SK-N-SH (cell line): Measurements from ENCODE around the gene MC1R. TPM values are rescaled to one million over a fixed set of nuclear protein-coding genes. Genes with fewer than 3 reads are reported as not detected.

Experiments used
- CTCF ChIA-PET: fragments of 300-600, 350-600 bp; formaldehyde crosslinking; extraction: SDS; loops from one replicate; lab custom pipeline; 2021; lab: Yijun Ruan, JAX
- POLR2A ChIA-PET: fragments of 350-600 bp; sonication (Branson Sonifier 250); formaldehyde crosslinking; extraction: SDS; loops from one replicate; lab custom pipeline; 2020; ENCODE audit warnings: antibody characterized with exemption, inconsistent platforms; lab: Yijun Ruan, JAX
- DNase-seq: peaks from one replicate; pipeline ENCODE4 v3.0.0; 2012
- H2AFZ ChIP-seq: fragments of 200-600 bp; sonication (generic); 2 replicates; pipeline ENCODE4 v1.8.1; 2016; ENCODE audit warnings: antibody characterized with exemption, mild to moderate bottlenecking, low read depth
- H3F3A ChIP-seq: fragments of 200-600 bp; sonication (generic); replicated peaks from 2 replicates; pipeline ENCODE3; 2016; ENCODE audit warnings: antibody characterized with exemption, mild to moderate bottlenecking; ENCODE audit not compliant: insufficient read depth
- H3K27ac ChIP-seq, 2 experiments: fragments of 200-500 bp in 1 of 2; fragments of 200-600 bp in 1 of 2; sonication (Bioruptor generic) in 1 of 2; sonication (generic), shearing (Covaris generic) in 1 of 2; 2 replicates each; pipeline versions ENCODE4 v1.5.1 to v1.6.1; 2014 to 2016; ENCODE audit warnings: low read depth in 2 of 2, inconsistent platforms in 1 of 2, low read length in 1 of 2, mild to moderate bottlenecking in 1 of 2, mixed read lengths in 1 of 2
- H3K27me3 ChIP-seq: fragments of 200-600 bp; sonication (generic), shearing (Covaris generic); 2 replicates; pipeline ENCODE4 v1.6.1; 2016; ENCODE audit warnings: mixed run types; ENCODE audit not compliant: insufficient read depth
- H3K36me3 ChIP-seq, 2 experiments: fragments of 200-500 bp in 1 of 2; fragments of 200-600 bp in 1 of 2; sonication (Bioruptor generic) in 1 of 2; sonication (generic) in 1 of 2; replicated peaks in 1 of 2; 2 replicates each; pipeline versions ENCODE3 to v1.5.1; 2014 to 2016; ENCODE audit warnings: low read length in 1 of 2, mild to moderate bottlenecking in 1 of 2; ENCODE audit not compliant: insufficient read depth in 2 of 2, control insufficient read depth in 1 of 2
- H3K4me1 ChIP-seq, 2 experiments: fragments of 200-500 bp in 1 of 2; fragments of 200-600 bp in 1 of 2; sonication (Bioruptor generic) in 1 of 2; sonication (generic), shearing (Covaris generic) in 1 of 2; 2 replicates each; pipeline versions ENCODE4 v1.5.1 to v1.6.1; 2014 to 2016; ENCODE audit warnings: low read depth in 1 of 2, low read length in 1 of 2, mixed run types in 1 of 2; ENCODE audit not compliant: insufficient read depth in 2 of 2, control insufficient read depth in 1 of 2
- H3K4me2 ChIP-seq: fragments of 200-600 bp; sonication (generic), shearing (Covaris generic); 2 replicates; pipeline ENCODE4 v1.6.1; 2017; ENCODE audit warnings: mixed run types
- H3K4me3 ChIP-seq, 2 experiments: fragments of 200-500 bp in 1 of 2; fragments of 200-600 bp in 1 of 2; sonication (Bioruptor generic) in 1 of 2; sonication (generic), shearing (Covaris generic) in 1 of 2; 2 replicates each; pipeline versions ENCODE4 v1.5.1 to v1.8.1; 2014 to 2016; ENCODE audit warnings: low read depth in 2 of 2, inconsistent platforms in 1 of 2, low read length in 1 of 2, mild to moderate bottlenecking in 1 of 2, mixed read lengths in 1 of 2, moderate library complexity in 1 of 2
- H3K79me2 ChIP-seq: fragments of 200-600 bp; sonication (generic); 2 replicates; pipeline ENCODE4 v1.8.1; 2017; ENCODE audit warnings: mild to moderate bottlenecking; ENCODE audit not compliant: insufficient read depth
- H3K9ac ChIP-seq: fragments of 200-600 bp; sonication (generic); 2 replicates; pipeline ENCODE4 v1.6.1; 2017; ENCODE audit warnings: mixed run types
- H3K9me2 ChIP-seq: fragments of 200-600 bp; sonication (generic); 2 replicates; pipeline ENCODE4 v1.6.1; 2017; ENCODE audit warnings: mixed run types
- H3K9me3 ChIP-seq: fragments of 200-600 bp; sonication (generic); 2 replicates; pipeline ENCODE4 v1.6.1; 2017; ENCODE audit warnings: mixed run types, mild to moderate bottlenecking, moderate library complexity
- H4K20me1 ChIP-seq: fragments of 200-600 bp; sonication (generic); 2 replicates; pipeline ENCODE4 v1.6.1; 2017; ENCODE audit warnings: mild to moderate bottlenecking, mixed run types; ENCODE audit not compliant: insufficient read depth
- ELF1 ChIP-seq: IDR thresholded peaks from 2 replicates; pipeline ENCODE4 v1.4.0; 2012
- EP300 ChIP-seq, 2 experiments: IDR thresholded peaks; 2 replicates each; pipeline versions ENCODE4 v1.4.0 to v1.6.1; 2012; ENCODE audit warnings: borderline replicate concordance in 1 of 2, low read depth in 1 of 2, low read length in 1 of 2
- FOSL2 ChIP-seq: IDR thresholded peaks from 2 replicates; pipeline ENCODE4 v1.4.0; 2012; ENCODE audit warnings: low read depth, mild to moderate bottlenecking, moderate library complexity, borderline replicate concordance
- FOXM1 ChIP-seq: IDR thresholded peaks from 2 replicates; pipeline ENCODE4 v1.4.0; 2012; ENCODE audit warnings: low read depth, mild to moderate bottlenecking
- GABPA ChIP-seq: IDR thresholded peaks from 2 replicates; pipeline ENCODE4 v1.4.0; 2012; ENCODE audit warnings: low read depth, mild to moderate bottlenecking
- IRF3 ChIP-seq: fragments of 150-350 bp; IDR thresholded peaks from 2 replicates; pipeline ENCODE4 v1.6.1; 2016; ENCODE audit warnings: mild to moderate bottlenecking, low read depth, low read length
- MXI1 ChIP-seq: IDR thresholded peaks from 2 replicates; pipeline ENCODE4 v1.6.1; 2012; ENCODE audit warnings: mild to moderate bottlenecking, low read depth, low read length, improper control_type of control experiment
- POLR2AphosphoS5 ChIP-seq: IDR thresholded peaks from 2 replicates; pipeline ENCODE4 v1.6.1; 2012; ENCODE audit warnings: low read depth, low read length
- TCF12 ChIP-seq: IDR thresholded peaks from 2 replicates; pipeline ENCODE4 v1.4.0; 2012
- TEAD4 ChIP-seq: IDR thresholded peaks from 2 replicates; pipeline ENCODE4 v1.4.0; 2012; ENCODE audit warnings: mild to moderate bottlenecking, borderline replicate concordance; ENCODE audit not compliant: insufficient read depth
- ZBTB33 ChIP-seq: IDR thresholded peaks from 2 replicates; pipeline ENCODE4 v1.4.0; 2012; ENCODE audit warnings: low read depth, borderline replicate concordance
- WGBS: methylation state at CpG from one replicate; pipeline ENCODE4 v1.1.6; 2017; ENCODE audit warnings: low lambda C conversion rate; 5-methylcytosine and 5-hydroxymethylcytosine counted together
- polyA plus RNA-seq, 3 experiments: library from polyadenylated mRNA; depleted of rRNA; stranded (reverse); fragments of >200 nt; gene quantifications; 2 replicates each; pipeline ENCODE4 v1.2.3, GENCODE V29; 2012
- TF ChIP-seq, protein P1 (sequence below): IDR thresholded peaks from 2 replicates; pipeline ENCODE4 v1.6.1; 2012; ENCODE audit warnings: mild to moderate bottlenecking, low read depth, low read length, moderate library complexity
- TF ChIP-seq, protein P2 (sequence below): IDR thresholded peaks from 2 replicates; pipeline ENCODE4; 2012
- TF ChIP-seq, protein P3 (sequence below): fragments of 150-350 bp; IDR thresholded peaks from 2 replicates; pipeline ENCODE4 v1.6.1; 2017; ENCODE audit warnings: antibody characterized with exemption, low read length, low read depth, borderline replicate concordance

MC1R gene
- polyA plus RNA-seq, 1 of the 3 experiments (the other 2 are of a cell fraction) = 11.1 TPM

DNA sequence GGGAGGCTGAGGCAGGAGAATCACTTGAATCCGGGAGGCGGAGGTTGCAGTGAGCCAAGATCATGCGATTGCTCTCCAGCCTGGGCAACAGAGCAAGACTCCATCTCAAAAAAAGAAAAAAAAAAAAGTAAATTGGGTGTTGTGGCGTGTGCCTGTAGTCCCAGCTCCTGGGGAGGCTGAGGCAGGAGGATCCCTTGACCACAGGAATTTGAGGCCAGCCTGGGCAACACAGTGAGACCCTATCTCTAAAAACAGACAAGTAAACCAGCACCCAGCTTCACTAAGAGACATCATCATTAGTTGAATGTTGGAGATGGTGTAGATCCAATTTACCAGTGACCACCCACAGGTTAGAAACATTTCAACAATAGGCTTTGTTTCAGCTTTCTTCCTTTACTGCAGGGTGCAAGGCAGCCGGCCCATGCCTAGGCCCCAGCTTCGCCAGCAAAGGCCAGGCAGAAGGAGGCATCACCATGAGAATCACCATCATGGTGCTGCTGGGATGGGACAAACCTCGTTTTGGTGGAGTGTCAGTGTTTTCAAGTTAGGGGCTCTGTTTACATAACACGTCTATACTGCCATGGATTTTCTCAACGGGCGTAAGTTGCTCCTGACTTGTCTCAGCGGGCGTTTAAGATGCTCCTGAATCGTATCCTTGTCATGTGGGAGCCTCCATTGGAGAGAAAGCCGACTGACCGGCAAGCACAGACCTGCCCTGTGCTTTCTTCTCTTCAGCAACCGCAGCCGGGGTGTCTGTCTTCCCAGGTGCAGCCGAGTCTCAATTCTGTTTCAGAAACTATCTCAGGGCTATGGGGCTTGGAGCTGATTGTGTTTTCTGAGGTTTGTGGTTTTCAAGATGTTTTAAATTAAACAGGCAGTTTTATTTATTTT, 37.9 kb upstream of the MC1R start (continued):
- no peak for TF ChIP-seq POLR2AphosphoS5

- H2AFZ ChIP-seq = no peak overlapping the region
- H3K27ac ChIP-seq = no peak overlapping the region
- peaks cover 39 to 70% of the 10 kb centered on the region in 2 experiments for H3K36me3 ChIP-seq
- no peak overlapping the region for H3K4me3 ChIP-seq
- H3K79me2 ChIP-seq = peaks cover 81% of the 10 kb centered on the region
- POLR2A ChIA-PET = interaction anchor here (0.8 kb wide), 1 partner anchor 15 kb away, joined by 4 read pairs; no protein-coding TSS in a partner anchor
- no peaks in the 10 kb centered on the region for H3K27me3 ChIP-seq
- WGBS = 95% methylated on average over 6 of the region's 6 CpGs
- peaks cover 70% of the 10 kb centered on the region for H4K20me1 ChIP-seq
- no peak overlapping the region for H3K4me2 ChIP-seq
- no peak for DNase-seq
- no peaks in the 10 kb centered on the region for H3K9me3 ChIP-seq
- no peak for TF ChIP-seq ZBTB33
- no peak for TF ChIP-seq TCF12
- TF ChIP-seq FOSL2 = no peak
- TF ChIP-seq IRF3 = no peak
- TF ChIP-seq, all 33 proteins: peak for 0
- CTCF ChIA-PET = interaction anchor here (0.9 to 1.3 kb wide), 2 partner anchors 20 to 37 kb away, joined by 3 to 4 read pairs; partner anchors contain the start of gene MC1R
- H3K9ac ChIP-seq = no peak overlapping the region
- no peaks in the 10 kb centered on the region for H3K9me2 ChIP-seq
- no peaks in the 10 kb centered on the region for H3K4me1 ChIP-seq
- peaks cover 16% of the 10 kb centered on the region for H3F3A ChIP-seq
These were observed 37.3 kb upstream of the MC1R start for GRCh38 chr16:89881368-89881730.

DNA sequence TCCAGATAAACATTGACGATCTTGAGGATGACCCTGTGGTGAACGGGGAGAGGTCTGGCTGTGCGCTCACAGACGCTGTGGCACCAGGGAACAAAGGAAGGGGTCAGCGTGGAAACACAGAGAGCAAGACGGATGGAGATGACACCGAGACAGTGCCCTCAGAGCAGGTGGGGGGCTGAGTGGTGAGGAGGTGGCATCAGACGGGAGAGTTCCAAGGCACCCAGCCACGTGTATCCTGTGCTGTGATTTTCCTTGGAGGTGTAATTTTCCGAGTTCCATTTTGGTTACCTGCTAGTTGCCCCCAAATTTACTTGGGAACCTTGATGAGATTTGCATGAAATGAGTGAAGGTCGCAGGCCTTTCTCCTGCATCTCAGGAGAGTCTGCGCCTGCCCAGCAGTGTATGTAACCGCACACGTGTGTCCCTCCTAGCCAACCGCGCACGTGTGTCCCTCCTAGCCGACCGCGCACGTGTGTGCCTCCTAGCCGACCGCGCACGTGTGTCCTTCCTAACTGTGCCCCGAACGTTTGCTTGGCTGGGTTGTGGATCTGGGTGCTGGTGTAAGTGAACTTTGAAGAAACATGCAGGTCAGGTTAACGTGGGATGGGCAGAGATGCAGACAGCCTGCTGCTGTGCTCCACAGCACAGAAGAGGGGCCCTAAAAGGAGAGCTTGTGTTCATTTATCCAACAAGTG, 35.2 kb upstream of the MC1R start:
- Histone ChIP-seq H4K20me1 (peaks cover 50% of the 10 kb centered on the region), H3K9me3 (no peaks in the 10 kb centered on the region)
- TF ChIP-seq, protein P1, sequence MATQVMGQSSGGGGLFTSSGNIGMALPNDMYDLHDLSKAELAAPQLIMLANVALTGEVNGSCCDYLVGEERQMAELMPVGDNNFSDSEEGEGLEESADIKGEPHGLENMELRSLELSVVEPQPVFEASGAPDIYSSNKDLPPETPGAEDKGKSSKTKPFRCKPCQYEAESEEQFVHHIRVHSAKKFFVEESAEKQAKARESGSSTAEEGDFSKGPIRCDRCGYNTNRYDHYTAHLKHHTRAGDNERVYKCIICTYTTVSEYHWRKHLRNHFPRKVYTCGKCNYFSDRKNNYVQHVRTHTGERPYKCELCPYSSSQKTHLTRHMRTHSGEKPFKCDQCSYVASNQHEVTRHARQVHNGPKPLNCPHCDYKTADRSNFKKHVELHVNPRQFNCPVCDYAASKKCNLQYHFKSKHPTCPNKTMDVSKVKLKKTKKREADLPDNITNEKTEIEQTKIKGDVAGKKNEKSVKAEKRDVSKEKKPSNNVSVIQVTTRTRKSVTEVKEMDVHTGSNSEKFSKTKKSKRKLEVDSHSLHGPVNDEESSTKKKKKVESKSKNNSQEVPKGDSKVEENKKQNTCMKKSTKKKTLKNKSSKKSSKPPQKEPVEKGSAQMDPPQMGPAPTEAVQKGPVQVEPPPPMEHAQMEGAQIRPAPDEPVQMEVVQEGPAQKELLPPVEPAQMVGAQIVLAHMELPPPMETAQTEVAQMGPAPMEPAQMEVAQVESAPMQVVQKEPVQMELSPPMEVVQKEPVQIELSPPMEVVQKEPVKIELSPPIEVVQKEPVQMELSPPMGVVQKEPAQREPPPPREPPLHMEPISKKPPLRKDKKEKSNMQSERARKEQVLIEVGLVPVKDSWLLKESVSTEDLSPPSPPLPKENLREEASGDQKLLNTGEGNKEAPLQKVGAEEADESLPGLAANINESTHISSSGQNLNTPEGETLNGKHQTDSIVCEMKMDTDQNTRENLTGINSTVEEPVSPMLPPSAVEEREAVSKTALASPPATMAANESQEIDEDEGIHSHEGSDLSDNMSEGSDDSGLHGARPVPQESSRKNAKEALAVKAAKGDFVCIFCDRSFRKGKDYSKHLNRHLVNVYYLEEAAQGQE = no peak
- TF ChIP-seq EP300 (IDR thresholded peaks at IDR 0.05; ENCODE audit: borderline replicate concordance in 1 of 2, low read depth in 1 of 2, low read length in 1 of 2) (no peak), TEAD4 (no peak), ELF1 (no peak), FOXM1 (no peak), MXI1 (no peak), GABPA (no peak)
- TF ChIP-seq, protein P2, sequence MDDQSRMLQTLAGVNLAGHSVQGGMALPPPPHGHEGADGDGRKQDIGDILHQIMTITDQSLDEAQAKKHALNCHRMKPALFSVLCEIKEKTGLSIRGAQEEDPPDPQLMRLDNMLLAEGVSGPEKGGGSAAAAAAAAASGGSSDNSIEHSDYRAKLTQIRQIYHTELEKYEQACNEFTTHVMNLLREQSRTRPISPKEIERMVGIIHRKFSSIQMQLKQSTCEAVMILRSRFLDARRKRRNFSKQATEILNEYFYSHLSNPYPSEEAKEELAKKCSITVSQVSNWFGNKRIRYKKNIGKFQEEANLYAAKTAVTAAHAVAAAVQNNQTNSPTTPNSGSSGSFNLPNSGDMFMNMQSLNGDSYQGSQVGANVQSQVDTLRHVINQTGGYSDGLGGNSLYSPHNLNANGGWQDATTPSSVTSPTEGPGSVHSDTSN = no peak
- TF ChIP-seq, protein P3, sequence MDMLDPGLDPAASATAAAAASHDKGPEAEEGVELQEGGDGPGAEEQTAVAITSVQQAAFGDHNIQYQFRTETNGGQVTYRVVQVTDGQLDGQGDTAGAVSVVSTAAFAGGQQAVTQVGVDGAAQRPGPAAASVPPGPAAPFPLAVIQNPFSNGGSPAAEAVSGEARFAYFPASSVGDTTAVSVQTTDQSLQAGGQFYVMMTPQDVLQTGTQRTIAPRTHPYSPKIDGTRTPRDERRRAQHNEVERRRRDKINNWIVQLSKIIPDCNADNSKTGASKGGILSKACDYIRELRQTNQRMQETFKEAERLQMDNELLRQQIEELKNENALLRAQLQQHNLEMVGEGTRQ = no peak

More for the DNA sequence above, 35.2 kb upstream of the MC1R start:
- no peak overlapping the region for H3K9ac ChIP-seq
- WGBS = 93% methylated on average over 28 of the region's 28 CpGs
- no peak overlapping the region for H2AFZ ChIP-seq
- H3K4me1 ChIP-seq = no peaks in the 10 kb centered on the region
- H3F3A ChIP-seq = peaks cover 10% of the 10 kb centered on the region
- H3K36me3 ChIP-seq = peaks cover 47 to 72% of the 10 kb centered on the region in 2 experiments
- H3K79me2 ChIP-seq = peaks cover 62% of the 10 kb centered on the region
- H3K4me3 ChIP-seq = no peak overlapping the region
- H3K27me3 ChIP-seq = no peaks in the 10 kb centered on the region
- no peak for DNase-seq
- H3K27ac ChIP-seq = no peak overlapping the region
- no peaks in the 10 kb centered on the region for H3K9me2 ChIP-seq
- H3K4me2 ChIP-seq = no peak overlapping the region
- CTCF ChIA-PET = no interaction called here
- POLR2A ChIA-PET = no interaction called here
